Smooth muscle cell (in vitro differentiated cells): Measurements from ENCODE around the gene WIPI1. TPM values are rescaled to one million over a fixed set of nuclear protein-coding genes. Genes with fewer than 3 reads are reported as not detected.
"Not testable (repeated sequence)": the region's sequence is repeated elsewhere in the genome, so short reads cannot be mapped to it uniquely, and the experiment has no call there.

Source experiments
- DNase-seq: peaks from one replicate; lab custom pipeline; 2025; ENCODE audit not compliant: unreplicated experiment; lab: John Stamatoyannopoulos, UW
- H2AFZ ChIP-seq: fragments of 200-600 bp; sonication (generic); 2 replicates; pipeline ENCODE4 v1.6.0; 2016; ENCODE audit warnings: antibody characterized with exemption, low read depth, mild to moderate bottlenecking
- H3F3A ChIP-seq: fragments of 200-600 bp; sonication (generic); 2 replicates; pipeline ENCODE4 v1.6.0; 2017; ENCODE audit warnings: antibody characterized with exemption, low read depth
- H3K27ac ChIP-seq: fragments of 200-600 bp; sonication (generic); 2 replicates; pipeline ENCODE4 v1.5.1; 2016; ENCODE audit warnings: low read depth, mild to moderate bottlenecking
- H3K27me3 ChIP-seq: fragments of 200-600 bp; sonication (generic); 2 replicates; pipeline ENCODE4 v1.6.1; 2016; ENCODE audit warnings: low read depth, mild to moderate bottlenecking
- H3K36me3 ChIP-seq: fragments of 200-600 bp; sonication (generic); 2 replicates; pipeline ENCODE4 v1.5.1; 2016; ENCODE audit warnings: low read depth
- H3K4me1 ChIP-seq: fragments of 200-600 bp; sonication (generic); 2 replicates; pipeline ENCODE4 v1.5.1; 2016; ENCODE audit warnings: low read depth
- H3K4me2 ChIP-seq: fragments of 200-600 bp; sonication (generic); 2 replicates; pipeline ENCODE4 v1.6.0; 2016; ENCODE audit warnings: mild to moderate bottlenecking
- H3K4me3 ChIP-seq: fragments of 200-600 bp; sonication (generic); 2 replicates; pipeline ENCODE4 v1.5.1; 2016; ENCODE audit warnings: mild to moderate bottlenecking
- H3K79me2 ChIP-seq: fragments of 200-600 bp; sonication (generic); 2 replicates; pipeline ENCODE4 v1.6.0; 2016; ENCODE audit warnings: low read depth, mild to moderate bottlenecking
- H3K9ac ChIP-seq: fragments of 200-600 bp; sonication (generic); 2 replicates; pipeline ENCODE4 v1.6.0; 2016; ENCODE audit warnings: low read depth
- H3K9me3 ChIP-seq: fragments of 200-600 bp; sonication (generic); replicated peaks from 2 replicates; pipeline ENCODE4 v1.5.1; 2016; ENCODE audit warnings: low read depth
- H4K20me1 ChIP-seq: fragments of 200-600 bp; sonication (generic); 2 replicates; pipeline ENCODE4 v1.6.0; 2016; ENCODE audit warnings: low read depth
- WGBS: methylation state at CpG from one replicate; pipeline ENCODE4 v1.1.7; 2016; ENCODE audit warnings: low lambda C conversion rate; 5-methylcytosine and 5-hydroxymethylcytosine counted together
- polyA plus RNA-seq: library from polyadenylated mRNA; unstranded; fragments of >200 nt; fragmentation: Nextera tagmentation; extraction: Ambion mirVana; gene quantifications from 2 replicates; pipeline ENCODE4 v1.2.1, GENCODE V29; 2016
- total RNA-seq: library from RNA; depleted of rRNA; stranded (reverse); fragments of >200 nt; gene quantifications from 2 replicates; pipeline ENCODE4 v1.2.3, GENCODE V29; 2014
- TF ChIP-seq, protein P1 (sequence below): fragments of 200-600 bp; sonication (generic); IDR thresholded peaks from 2 replicates; pipeline ENCODE4 v1.5.1; 2017; ENCODE audit warnings: borderline replicate concordance, mild to moderate bottlenecking, antibody characterized with exemption; ENCODE audit not compliant: insufficient read depth, poor library complexity, severe bottlenecking

The WIPI1 gene
- total and polyA plus RNA-seq, 2 experiments from 2014 or later = 188 to 196 TPM

GRCh38 chr17:68403837-68404236 is 53.5 kb downstream of the WIPI1 start:
- not testable (repeated sequence) for H3K9me3 ChIP-seq, H4K20me1 ChIP-seq, H3K4me3 ChIP-seq, H3K4me1 ChIP-seq, H3K79me2 ChIP-seq, H3F3A ChIP-seq, H2AFZ ChIP-seq, H3K9ac ChIP-seq, H3K36me3 ChIP-seq, H3K27ac ChIP-seq, DNase-seq, H3K27me3 ChIP-seq, H3K4me2 ChIP-seq
- WGBS = 94% methylated on average over 5 of the region's 5 CpGs

- peaks cover 8% of the 10 kb centered on the region for H3F3A ChIP-seq
- H3K79me2 ChIP-seq = no peaks in the 10 kb centered on the region
- peaks cover 4% of the 10 kb centered on the region for H3K4me1 ChIP-seq
- no peaks in the 10 kb centered on the region for H3K9me3 ChIP-seq
- no peak overlapping the region for H3K4me2 ChIP-seq
- H2AFZ ChIP-seq = no peak overlapping the region
- WGBS = 93% methylated on average over 1 of the region's 1 CpG
- H4K20me1 ChIP-seq = no peaks in the 10 kb centered on the region
- TF ChIP-seq, protein P1, sequence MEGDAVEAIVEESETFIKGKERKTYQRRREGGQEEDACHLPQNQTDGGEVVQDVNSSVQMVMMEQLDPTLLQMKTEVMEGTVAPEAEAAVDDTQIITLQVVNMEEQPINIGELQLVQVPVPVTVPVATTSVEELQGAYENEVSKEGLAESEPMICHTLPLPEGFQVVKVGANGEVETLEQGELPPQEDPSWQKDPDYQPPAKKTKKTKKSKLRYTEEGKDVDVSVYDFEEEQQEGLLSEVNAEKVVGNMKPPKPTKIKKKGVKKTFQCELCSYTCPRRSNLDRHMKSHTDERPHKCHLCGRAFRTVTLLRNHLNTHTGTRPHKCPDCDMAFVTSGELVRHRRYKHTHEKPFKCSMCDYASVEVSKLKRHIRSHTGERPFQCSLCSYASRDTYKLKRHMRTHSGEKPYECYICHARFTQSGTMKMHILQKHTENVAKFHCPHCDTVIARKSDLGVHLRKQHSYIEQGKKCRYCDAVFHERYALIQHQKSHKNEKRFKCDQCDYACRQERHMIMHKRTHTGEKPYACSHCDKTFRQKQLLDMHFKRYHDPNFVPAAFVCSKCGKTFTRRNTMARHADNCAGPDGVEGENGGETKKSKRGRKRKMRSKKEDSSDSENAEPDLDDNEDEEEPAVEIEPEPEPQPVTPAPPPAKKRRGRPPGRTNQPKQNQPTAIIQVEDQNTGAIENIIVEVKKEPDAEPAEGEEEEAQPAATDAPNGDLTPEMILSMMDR = no peak
- H3K4me3 ChIP-seq = no peak overlapping the region
- H3K9ac ChIP-seq = no peak overlapping the region
- H3K27ac ChIP-seq = no peak overlapping the region
- H3K36me3 ChIP-seq = no peaks in the 10 kb centered on the region
- no peaks in the 10 kb centered on the region for H3K27me3 ChIP-seq
- no peak for DNase-seq
These were observed 54.2 kb downstream of the WIPI1 start for GRCh38 chr17:68403122-68403521.

DNA sequence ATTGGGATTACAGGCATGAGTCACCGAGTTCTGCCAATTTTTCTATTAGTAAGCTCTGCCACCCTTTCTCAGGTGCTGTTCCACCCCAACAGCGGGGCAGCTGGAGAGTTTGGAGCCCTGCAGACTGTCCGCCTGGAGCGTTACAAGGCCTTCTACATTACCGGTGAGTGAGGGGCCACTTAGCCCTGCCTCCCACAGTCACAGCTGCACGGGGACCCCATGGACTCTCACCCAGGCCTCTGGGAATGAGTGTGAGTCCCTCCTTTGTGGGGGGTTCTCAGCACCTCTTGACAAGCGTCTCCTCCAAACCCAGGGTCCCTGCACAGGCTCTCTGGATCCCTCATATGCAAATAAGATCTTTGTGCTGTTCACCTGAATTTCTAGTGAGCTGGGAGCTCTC is 56.0 kb downstream of the WIPI1 start:
- Histone ChIP-seq H3K27me3 (no peaks in the 10 kb centered on the region), H3K4me3 (no peak overlapping the region), H4K20me1 (no peaks in the 10 kb centered on the region), H3K79me2 (no peaks in the 10 kb centered on the region), H2AFZ (no peak overlapping the region), H3K9ac (no peak overlapping the region), H3K36me3 (no peaks in the 10 kb centered on the region), H3K4me2 (no peak overlapping the region), H3F3A (peaks cover 8% of the 10 kb centered on the region), H3K4me1 (peaks cover 4% of the 10 kb centered on the region), H3K27ac (no peak overlapping the region), H3K9me3 (no peaks in the 10 kb centered on the region)
- TF ChIP-seq, protein P1 = no peak
- WGBS = 92% methylated on average over 7 of the region's 7 CpGs
- no peak for DNase-seq

GRCh38 chr17:68400404-68400735 is 56.9 kb downstream of the WIPI1 start:
- H3K4me3 ChIP-seq = no peak overlapping the region
- H3K9ac ChIP-seq = no peak overlapping the region
- TF ChIP-seq, protein P1 = no peak
- no peaks in the 10 kb centered on the region for H3K36me3 ChIP-seq
- peak overlapping the region; percentile 4 for H2AFZ ChIP-seq
- H4K20me1 ChIP-seq = no peaks in the 10 kb centered on the region
- H3K9me3 ChIP-seq = no peaks in the 10 kb centered on the region
- H3K27ac ChIP-seq = peak overlapping the region; percentile 70
- 75% methylated on average over 4 of the region's 4 CpGs for WGBS
- H3K4me2 ChIP-seq = peak overlapping the region; percentile 50
- no peaks in the 10 kb centered on the region for H3K79me2 ChIP-seq
- peaks cover 4% of the 10 kb centered on the region for H3K4me1 ChIP-seq
- H3K27me3 ChIP-seq = no peaks in the 10 kb centered on the region
- H3F3A ChIP-seq = peaks cover 8% of the 10 kb centered on the region
- DNase-seq = no peak
